Activated CD4-positive, alpha-beta memory T cell treated with anti-CD3 and anti-CD28 coated beads for 36 hours (primary cell): ENCODE measurements around the gene MAPK8IP1. TPM values are rescaled to one million over a fixed set of nuclear protein-coding genes. Genes with fewer than 3 reads are reported as not detected.

Experiments used
- CTCF ChIA-PET: fragments of 350-600 bp; sonication (Branson Sonifier 250); formaldehyde crosslinking; loops from one replicate; lab custom pipeline; 2021; ENCODE audit warnings: antibody characterized with exemption, inconsistent platforms; lab: Charles Lee
- POLR2A ChIA-PET: fragments of 350-600 bp; sonication (Branson Sonifier 250); formaldehyde crosslinking; loops from one replicate; lab custom pipeline; 2021; ENCODE audit warnings: antibody characterized with exemption; lab: Charles Lee
- DNase-seq: peaks from one replicate; pipeline ENCODE4 v3.0.0-alpha.2; 2020
- H3K27ac Mint-ChIP-seq: one replicate; pipeline ENCODE4 v1.8.0; 2021; ENCODE audit warnings: mixed read lengths
- H3K27me3 Mint-ChIP-seq: one replicate; pipeline ENCODE4 v1.8.0; 2021; ENCODE audit warnings: mixed read lengths
- H3K36me3 Mint-ChIP-seq: one replicate; pipeline ENCODE4 v1.8.0; 2021; ENCODE audit warnings: mixed read lengths
- H3K4me1 Mint-ChIP-seq: one replicate; pipeline ENCODE4 v1.8.0; 2021; ENCODE audit warnings: low read depth, mixed read lengths
- H3K4me3 Mint-ChIP-seq: one replicate; pipeline ENCODE4 v1.8.0; 2021; ENCODE audit warnings: mild to moderate bottlenecking, mixed read lengths
- H3K9me3 Mint-ChIP-seq: one replicate; pipeline ENCODE4 v1.8.0; 2021; ENCODE audit warnings: mixed read lengths
- intact Hi-C: fragments of 100-400 bp; cut with micrococcal nuclease; formaldehyde crosslinking; loops from one replicate; pipeline ENCODE4 v1.15.1; 2023
- total RNA-seq, 2 experiments: library from RNA; stranded (reverse); gene quantifications; one replicate each; pipeline ENCODE4 v1.2.3, GENCODE V29; 2021

Gene MAPK8IP1
- total RNA-seq, 2 experiments from 2014 or later: 0.43 to 0.58 TPM

GRCh38 chr11:45884596-45885185, 760 bp upstream of the MAPK8IP1 start:
- no peaks in the 10 kb centered on the region for H3K9me3 Mint-ChIP-seq
- no peaks in the 10 kb centered on the region for H3K27me3 Mint-ChIP-seq
- no peak overlapping the region for H3K27ac Mint-ChIP-seq
- ChIA-PET CTCF (interaction anchor here (1.3 kb wide), 1 partner anchor 113 kb away, joined by 4 read pairs; no protein-coding TSS in a partner anchor), POLR2A (no interaction called here)
- H3K4me3 Mint-ChIP-seq: peak overlapping the region; percentile 67
- peaks cover 13% of the 10 kb centered on the region for H3K36me3 Mint-ChIP-seq
- no peak for DNase-seq
- peaks cover 9% of the 10 kb centered on the region for H3K4me1 Mint-ChIP-seq
- intact Hi-C loops: no loop called here

GRCh38 chr11:45885921-45886721, 670 bp downstream of the MAPK8IP1 start:
- Mint-ChIP-seq H3K27ac (no peak overlapping the region), H3K4me3 (no peak overlapping the region), H3K36me3 (peaks cover 4% of the 10 kb centered on the region), H3K4me1 (peaks cover 9% of the 10 kb centered on the region), H3K9me3 (no peaks in the 10 kb centered on the region), H3K27me3 (no peaks in the 10 kb centered on the region)
- no peak for DNase-seq
- ChIA-PET POLR2A (no interaction called here), CTCF (interaction anchor here (1.0 to 1.3 kb wide), 2 partner anchors 13 to 114 kb away, joined by 3 to 4 read pairs; no protein-coding TSS in a partner anchor)
- intact Hi-C loops: no loop called here

DNA sequence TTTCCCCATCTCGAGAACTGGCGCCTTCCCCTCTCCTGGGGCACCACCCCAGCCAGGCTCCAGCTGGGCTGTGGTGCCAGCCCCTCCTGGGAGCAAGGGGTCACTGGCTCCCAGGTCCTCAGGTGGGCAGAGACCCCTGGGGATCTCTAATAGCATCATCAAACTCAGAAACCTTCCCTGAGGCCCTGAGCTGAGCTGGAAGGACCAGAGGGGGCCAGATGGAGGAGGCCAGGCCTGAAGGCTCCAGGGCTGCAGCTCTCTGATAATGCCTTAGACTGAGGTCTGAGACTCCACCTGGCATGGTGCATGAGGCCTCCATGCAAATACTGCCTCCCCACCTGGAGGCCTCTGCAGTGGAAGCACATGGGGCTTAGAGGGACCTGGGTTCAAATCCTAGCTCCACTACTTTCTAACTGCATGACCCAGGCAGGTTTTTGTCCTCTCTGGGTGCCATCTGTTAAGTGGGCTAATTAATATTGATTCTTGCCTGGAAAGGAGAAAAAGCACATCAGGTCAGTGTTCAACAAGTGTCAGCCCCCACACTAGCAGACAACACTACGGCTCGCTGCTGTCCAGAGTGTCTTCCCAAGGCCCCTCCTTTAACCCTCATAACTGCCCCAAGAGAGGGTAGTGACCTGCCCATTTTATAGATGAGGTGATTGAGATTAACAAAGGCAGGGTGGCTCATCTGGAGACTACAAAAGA, 1.5 kb downstream of the MAPK8IP1 start:
- POLR2A ChIA-PET: no interaction called here
- Mint-ChIP-seq H3K27ac (no peak overlapping the region), H3K9me3 (no peaks in the 10 kb centered on the region), H3K4me1 (peaks cover 9% of the 10 kb centered on the region), H3K4me3 (no peak overlapping the region), H3K27me3 (no peaks in the 10 kb centered on the region), H3K36me3 (peaks cover 4% of the 10 kb centered on the region)
- intact Hi-C loops: no loop called here
- CTCF ChIA-PET: interaction anchor here (1.0 to 1.3 kb wide), 2 partner anchors 14 to 115 kb away, joined by 3 to 4 read pairs; no protein-coding TSS in a partner anchor
- no peak for DNase-seq

- H3K4me1 Mint-ChIP-seq: peaks cover 9% of the 10 kb centered on the region
- H3K9me3 Mint-ChIP-seq: no peaks in the 10 kb centered on the region
- no peaks in the 10 kb centered on the region for H3K27me3 Mint-ChIP-seq
- intact Hi-C loops: no loop called here
- H3K27ac Mint-ChIP-seq: no peak overlapping the region
- ChIA-PET CTCF (no interaction called here), POLR2A (no interaction called here)
- no peak overlapping the region for H3K4me3 Mint-ChIP-seq
- no peaks in the 10 kb centered on the region for H3K36me3 Mint-ChIP-seq
- DNase-seq: no peak
Observed at GRCh38 chr11:45887587-45887986, 2.1 kb downstream of the MAPK8IP1 start.

DNA sequence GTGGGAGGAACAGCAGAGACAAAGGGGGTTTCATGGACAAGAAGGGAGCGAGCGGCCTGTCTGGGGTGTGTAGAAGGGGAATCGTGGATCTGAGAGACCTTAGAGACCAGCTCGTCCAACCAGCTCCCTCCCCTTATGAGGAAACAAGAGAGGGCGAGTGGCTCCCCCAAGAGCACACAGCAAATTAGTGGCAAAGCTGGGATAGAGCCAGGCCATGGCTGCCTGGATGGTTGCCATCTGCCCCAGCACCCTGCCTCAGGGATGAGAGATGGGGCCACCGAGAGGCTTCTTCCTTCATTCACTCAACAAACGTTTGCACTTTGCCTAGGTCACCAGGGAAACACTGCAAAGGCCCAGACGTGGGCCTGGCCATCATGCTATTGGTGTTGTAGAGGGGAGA, 4.1 kb downstream of the MAPK8IP1 start:
- Mint-ChIP-seq H3K27ac (no peak overlapping the region), H3K9me3 (no peaks in the 10 kb centered on the region), H3K36me3 (no peaks in the 10 kb centered on the region), H3K27me3 (peaks cover 8% of the 10 kb centered on the region), H3K4me3 (no peak overlapping the region), H3K4me1 (peaks cover 8% of the 10 kb centered on the region)
- DNase-seq: no peak
- ChIA-PET POLR2A (no interaction called here), CTCF (no interaction called here)
- intact Hi-C loops: no loop called here

- Mint-ChIP-seq H3K27ac (no peak overlapping the region), H3K36me3 (no peaks in the 10 kb centered on the region), H3K4me1 (peaks cover 4% of the 10 kb centered on the region), H3K4me3 (no peak overlapping the region), H3K9me3 (no peaks in the 10 kb centered on the region), H3K27me3 (peaks cover 11% of the 10 kb centered on the region)
- CTCF ChIA-PET: no interaction called here
- DNase-seq: no peak
- POLR2A ChIA-PET: no interaction called here
- intact Hi-C loops: no loop called here
Observed at GRCh38 chr11:45889966-45890365, 4.5 kb downstream of the MAPK8IP1 start.

DNA sequence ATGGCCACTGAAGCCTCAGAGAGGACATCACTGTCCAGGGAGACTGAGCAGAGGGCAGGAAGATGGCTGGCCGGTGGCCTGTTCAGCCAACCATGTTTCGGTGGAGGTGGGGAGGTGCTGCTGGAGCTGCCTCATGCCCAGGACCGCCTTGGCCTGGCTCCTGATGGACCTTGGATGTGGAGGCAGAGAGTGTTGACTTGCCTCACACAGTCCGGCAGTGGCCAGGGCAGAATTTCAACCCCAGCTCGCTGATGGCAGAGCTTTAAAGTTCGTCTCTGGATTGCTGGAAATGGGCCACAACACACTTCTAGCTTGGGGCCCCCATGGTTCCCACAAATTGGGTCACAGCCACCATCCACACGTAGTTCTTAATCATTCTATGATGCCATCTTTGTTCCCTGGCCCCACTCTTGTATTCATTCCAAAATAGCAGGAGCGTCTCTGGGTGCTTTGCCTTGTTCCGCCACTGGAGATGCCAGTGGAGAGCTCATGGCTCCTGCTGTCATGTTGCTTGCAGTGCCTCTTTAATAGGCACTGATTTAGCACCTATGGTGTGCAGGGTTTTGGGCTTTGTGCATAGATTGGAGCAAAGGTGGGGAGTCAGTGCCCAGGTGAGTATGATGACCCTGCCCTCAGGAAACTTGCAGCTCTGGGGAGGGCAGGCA, 5.6 kb downstream of the MAPK8IP1 start:
- H3K9me3 Mint-ChIP-seq: no peaks in the 10 kb centered on the region
- CTCF ChIA-PET: no interaction called here
- POLR2A ChIA-PET: no interaction called here
- no peak for DNase-seq
- H3K36me3 Mint-ChIP-seq: no peaks in the 10 kb centered on the region
- no peaks in the 10 kb centered on the region for H3K4me1 Mint-ChIP-seq
- intact Hi-C loops: no loop called here
- peaks cover 16% of the 10 kb centered on the region for H3K27me3 Mint-ChIP-seq
- no peak overlapping the region for H3K4me3 Mint-ChIP-seq
- no peak overlapping the region for H3K27ac Mint-ChIP-seq

DNA sequence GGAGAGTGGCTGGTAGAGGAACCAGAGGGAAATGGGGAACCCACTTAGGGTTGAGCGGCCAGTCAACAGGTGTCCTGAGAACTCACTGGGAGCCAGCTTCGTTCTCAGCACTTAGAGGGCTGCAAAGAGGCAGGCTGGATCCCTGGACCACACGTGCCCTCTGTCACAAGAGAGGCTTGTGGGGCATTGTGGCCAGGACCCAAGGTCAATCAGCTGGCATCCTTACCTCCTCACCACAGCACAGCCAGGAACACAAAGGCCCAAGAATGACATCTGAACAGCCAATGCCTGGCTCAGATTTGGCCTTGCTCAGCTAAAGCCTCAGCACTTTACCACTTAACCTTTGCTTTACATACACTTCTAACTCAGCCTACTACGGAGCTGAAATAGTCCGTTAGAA, 7.4 kb downstream of the MAPK8IP1 start:
- Mint-ChIP-seq H3K36me3 (no peaks in the 10 kb centered on the region), H3K27ac (no peak overlapping the region), H3K4me3 (no peak overlapping the region), H3K27me3 (peaks cover 18% of the 10 kb centered on the region), H3K9me3 (no peaks in the 10 kb centered on the region), H3K4me1 (no peaks in the 10 kb centered on the region)
- CTCF ChIA-PET: no interaction called here
- POLR2A ChIA-PET: no interaction called here
- intact Hi-C loops: no loop called here
- DNase-seq: no peak

- Mint-ChIP-seq H3K4me3 (no peak overlapping the region), H3K27ac (no peak overlapping the region), H3K9me3 (no peaks in the 10 kb centered on the region), H3K36me3 (no peaks in the 10 kb centered on the region), H3K4me1 (no peaks in the 10 kb centered on the region), H3K27me3 (peaks cover 21% of the 10 kb centered on the region)
- intact Hi-C loops: no loop called here
- ChIA-PET POLR2A (no interaction called here), CTCF (no interaction called here)
- DNase-seq: no peak
Observed at GRCh38 chr11:45894555-45895247, 9.2 kb downstream of the MAPK8IP1 start.

DNA sequence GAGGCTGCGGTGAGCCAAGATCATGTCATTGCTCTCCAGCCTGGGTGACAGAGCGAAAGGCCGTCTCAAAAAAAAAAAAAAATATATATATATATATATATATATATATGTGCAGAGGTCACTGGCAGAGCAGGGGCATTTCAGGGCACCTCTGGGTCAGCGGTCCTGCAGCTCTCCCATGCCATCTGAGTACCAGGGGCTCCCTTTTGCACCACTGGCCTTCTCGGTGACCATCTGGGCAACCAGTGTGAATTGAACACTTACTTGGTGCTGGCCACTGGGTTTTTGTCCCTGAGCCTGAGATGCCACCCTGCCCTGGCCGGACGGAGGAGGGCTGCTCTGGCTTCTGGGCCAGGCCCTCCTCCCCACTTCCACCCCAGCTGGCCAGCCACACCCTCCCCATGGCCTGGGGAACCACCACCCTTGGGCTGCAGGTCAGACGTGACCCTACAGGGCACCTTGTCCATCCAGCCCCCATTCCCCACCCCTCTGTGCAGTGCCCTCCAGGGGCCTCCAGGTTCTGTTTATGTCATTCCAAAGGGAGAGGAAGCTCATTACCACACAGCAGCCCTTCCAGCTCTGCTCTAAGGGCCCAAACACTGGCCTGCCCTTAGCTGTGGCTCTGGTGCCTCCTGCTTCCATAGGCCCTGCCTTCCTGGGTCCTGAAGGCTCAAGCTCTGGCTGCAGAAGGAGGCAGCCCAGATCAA, 10.3 kb downstream of the MAPK8IP1 start:
- ChIA-PET CTCF (no interaction called here), POLR2A (no interaction called here)
- no peaks in the 10 kb centered on the region for H3K36me3 Mint-ChIP-seq
- intact Hi-C loops: no loop called here
- H3K9me3 Mint-ChIP-seq: no peaks in the 10 kb centered on the region
- no peak overlapping the region for H3K4me3 Mint-ChIP-seq
- H3K4me1 Mint-ChIP-seq: no peaks in the 10 kb centered on the region
- H3K27ac Mint-ChIP-seq: no peak overlapping the region
- peaks cover 24% of the 10 kb centered on the region for H3K27me3 Mint-ChIP-seq
- no peak for DNase-seq

- Mint-ChIP-seq H3K27ac (no peak overlapping the region), H3K36me3 (no peaks in the 10 kb centered on the region), H3K27me3 (peaks cover 27% of the 10 kb centered on the region), H3K9me3 (no peaks in the 10 kb centered on the region), H3K4me3 (no peak overlapping the region), H3K4me1 (no peaks in the 10 kb centered on the region)
- CTCF ChIA-PET: no interaction called here
- POLR2A ChIA-PET: interaction anchor here (0.8 kb wide), 1 partner anchor 18 kb away, joined by 3 read pairs; no protein-coding TSS in a partner anchor
- no peak for DNase-seq
- intact Hi-C loops: no loop called here
Observed at GRCh38 chr11:45896422-45896984, 11.1 kb downstream of the MAPK8IP1 start.
